Heart left ventricle (tissue), 16 donors: Measurements from ENCODE around the gene EFCAB7. TPM values are rescaled to one million over a fixed set of nuclear protein-coding genes. Genes with fewer than 3 reads are reported as not detected.

Experiments used
- ATAC-seq, 4 donors: fragments of 200-7000 bp; cut with Tn5 transposase; one replicate each; pipeline ENCODE4 v1.9.1; 2020 to 2022; ENCODE audit warnings: moderate library complexity in 4 of 4, mild to moderate bottlenecking in 3 of 4, moderate number of reproducible peaks in 1 of 4
- DNase-seq, 5 donors: peaks; one replicate each; pipeline ENCODE4 v3.0.0-alpha.2; 2020
- H3K27ac ChIP-seq, 12 donors: fragments of 200-600 bp; sonication (generic) in 4 of 12; one replicate each; pipeline versions ENCODE4 v1.5.0 to v1.8.0; 2016 to 2022; ENCODE audit warnings: mild to moderate bottlenecking in 2 of 12
- H3K27me3 ChIP-seq, 9 donors: fragments of 200-600 bp; sonication (generic) in 2 of 9; one replicate each; pipeline versions ENCODE4 v1.5.1 to v1.8.0; 2016 to 2022; ENCODE audit warnings: mild to moderate bottlenecking in 3 of 9
- H3K36me3 ChIP-seq, 9 donors: fragments of 200-600 bp; sonication (generic) in 2 of 9; one replicate each; pipeline versions ENCODE4 v1.5.0 to v1.8.0; 2018 to 2022; ENCODE audit warnings: mild to moderate bottlenecking in 2 of 9
- H3K4me1 ChIP-seq, 12 donors: fragments of 200-600 bp; sonication (generic) in 4 of 12; one replicate each; pipeline versions ENCODE4 v1.5.0 to v1.8.0; 2016 to 2022; ENCODE audit warnings: mild to moderate bottlenecking in 3 of 12
- H3K4me3 ChIP-seq, 12 donors: fragments of 200-600 bp; sonication (generic) in 4 of 12; one replicate each; pipeline versions ENCODE4 v1.5.0 to v1.8.0; 2017 to 2022; ENCODE audit warnings: mild to moderate bottlenecking in 9 of 12, moderate library complexity in 4 of 12
- H3K9me3 ChIP-seq, 12 donors: fragments of 200-600 bp; sonication (generic) in 4 of 12; one replicate each; pipeline versions ENCODE4 v1.5.0 to v1.8.0; 2016 to 2022; ENCODE audit warnings: mild to moderate bottlenecking in 1 of 12
- CTCF ChIP-seq, 12 donors: fragments of 200-600 bp; sonication (generic) in 4 of 12; IDR thresholded peaks; one replicate each; pipeline versions ENCODE4 v1.5.0 to v1.8.0; 2018 to 2022; ENCODE audit warnings: antibody characterized with exemption in 12 of 12, mild to moderate bottlenecking in 5 of 12
- POLR2A ChIP-seq, 2 donors: fragments of 450-650 bp; IDR thresholded peaks; one replicate each; pipeline ENCODE4 v1.6.1; 2017; ENCODE audit warnings: antibody characterized with exemption in 2 of 2, mild to moderate bottlenecking in 2 of 2, moderate library complexity in 2 of 2
- WGBS, 4 donors: extraction: QIAGEN DNeasy Blood & Tissue Kit in 2 of 4; methylation state at CpG; one replicate each; pipeline versions ENCODE4 v1.1.5 to v1.1.7; 2013 to 2018; 5-methylcytosine and 5-hydroxymethylcytosine counted together
- intact Hi-C, 10 donors: fragments of 100-400 bp; cut with DNase I; formaldehyde crosslinking; loops; one replicate each; pipeline versions ENCODE4 v1.11.1 to v1.14.2; 2022
- polyA plus RNA-seq, 2 donors: library from polyadenylated mRNA; stranded (reverse); fragments of 200-250 nt; gene quantifications; one replicate each; pipeline ENCODE4 v1.2.3, GENCODE V29; 2013
- total RNA-seq, 9 donors: library from RNA; depleted of rRNA in 2 of 9; stranded (reverse); fragments of >200 nt in 2 of 9; fragmentation: NEBNext Ultra II Directional in 3 of 9; extraction: Animal tissue kit (Norgen Biotek cat#: 25700) in 3 of 9; gene quantifications; one replicate each; pipeline versions ENCODE4 v1.1.0 to v1.2.4, GENCODE V29; 2016 to 2023
- donor health status: ischemic (EF 13 %, LVEDD 7.1; RV severe dilation, severe dysfunction).
- donor health status: healthy with polysubstance abuse.
- donor health status: DM: no; HTN: yes; CAD: no.
- donor health status: DM: no; HTN: no; CAD: no.
- donor health status: ischemic (EF 25% LVEDD 6.9; RV normal size, moderate dysfunction).
- donor health status: ischemic (EF 25% LVEDD 5.7; RV mildly dilated, moderate dysfunction).
- donor health status: healthy.
- donor health status: DM: yes; HTN: yes; CAD: no.
- donor health status: ischemic (EF 35%, LVEDD 5.7; RV mildly dilated, moderate dysfunction).
- donor health status: nonischemic (EF 11% LVEDD 7.7; RV severe dilation, severe dysfunction).
- donor health status: DM: yes; HTN: yes; CAD: no.
- donor health status: PGD.
- donor health status: ischemic (EF 29% LVEDD 5.4; RV normal size, mild dysfunction).
- donor health status: nonischemic (EF 23%, LVEDD 6.1; RV moderate dilation, normal function).

EFCAB7 gene
- total and polyA plus RNA-seq, 11 donors, result 3.2 to 10.7 (median 7.3) TPM

GRCh38 chr1:63533931-63534330 is 10.6 kb downstream of the EFCAB7 start:
- DNase-seq (no peak), ATAC-seq (no peak)
- no peak overlapping the region for H3K27ac ChIP-seq
- intact Hi-C loops, result loop anchor here in 2 of 10 donors (10.0 kb wide), 1 partner anchor 689 kb away; no protein-coding TSS in a partner anchor
- TF ChIP-seq POLR2A (IDR thresholded peaks at IDR 0.05), result no peak
- no peak for TF ChIP-seq CTCF (IDR thresholded peaks at IDR 0.05)
- H3K36me3 ChIP-seq, result peaks cover 0 to 71% (median 24%) of the 10 kb centered on the region in 9 donors
- no peak overlapping the region for H3K4me3 ChIP-seq
- no peaks in the 10 kb centered on the region for H3K4me1 ChIP-seq
- whole genome bisulfite sequencing, 4 donors, result 62 to 88% (median 74%) methylated on average over 1 of the region's 1 CpG
- H3K9me3 ChIP-seq, result no peaks in the 10 kb centered on the region
- no peaks in the 10 kb centered on the region for H3K27me3 ChIP-seq

GRCh38 chr1:63534406-63534805 is 11.1 kb downstream of the EFCAB7 start:
- ATAC-seq, result no peak
- Histone ChIP-seq H3K36me3 (peaks cover 0 to 68% (median 24%) of the 10 kb centered on the region in 9 donors), H3K27me3 (no peaks in the 10 kb centered on the region), H3K9me3 (no peaks in the 10 kb centered on the region), H3K27ac (no peak overlapping the region), H3K4me3 (no peak overlapping the region), H3K4me1 (no peaks in the 10 kb centered on the region)
- TF ChIP-seq POLR2A (IDR thresholded peaks at IDR 0.05) (no peak), CTCF (IDR thresholded peaks at IDR 0.05) (no peak)
- DNase-seq, result no peak
- intact Hi-C loops, result loop anchor here in 2 of 10 donors (10.0 kb wide), 1 partner anchor 690 kb away; no protein-coding TSS in a partner anchor

DNA sequence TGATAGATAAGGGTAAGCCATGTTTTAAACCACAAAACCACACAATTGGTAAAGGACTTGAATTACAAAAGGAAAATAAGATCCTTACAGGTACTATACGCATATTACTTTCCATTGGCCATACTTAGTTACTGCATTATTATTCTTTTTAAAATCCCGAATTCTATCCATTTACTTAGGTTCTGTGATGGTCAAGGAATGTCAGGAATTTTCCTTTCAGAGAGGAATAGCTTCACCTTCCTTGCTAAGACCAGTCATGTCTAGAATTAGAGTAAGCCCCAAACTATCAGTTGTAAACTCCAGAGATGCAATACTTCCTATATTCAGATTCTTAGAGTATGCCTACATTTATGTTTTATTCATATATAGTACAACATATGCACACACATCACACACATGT is 13.7 kb downstream of the EFCAB7 start:
- peaks cover 0 to 53% (median 24%) of the 10 kb centered on the region in 9 donors for H3K36me3 ChIP-seq
- H3K27me3 ChIP-seq, result no peaks in the 10 kb centered on the region
- no peaks in the 10 kb centered on the region for H3K4me1 ChIP-seq
- no peaks in the 10 kb centered on the region for H3K9me3 ChIP-seq
- no peak for DNase-seq
- ATAC-seq, result no peak
- no peak overlapping the region for H3K4me3 ChIP-seq
- TF ChIP-seq POLR2A (IDR thresholded peaks at IDR 0.05) (no peak), CTCF (IDR thresholded peaks at IDR 0.05) (no peak)
- WGBS, 4 donors, result 67 to 95% (median 90%) methylated on average over 2 of the region's 2 CpGs
- intact Hi-C loops, result loop anchor here in 4 of 10 donors (5.0 to 10.0 kb wide), 3 partner anchors 70 to 695 kb away; no protein-coding TSS in a partner anchor
- H3K27ac ChIP-seq, result no peak overlapping the region

DNA sequence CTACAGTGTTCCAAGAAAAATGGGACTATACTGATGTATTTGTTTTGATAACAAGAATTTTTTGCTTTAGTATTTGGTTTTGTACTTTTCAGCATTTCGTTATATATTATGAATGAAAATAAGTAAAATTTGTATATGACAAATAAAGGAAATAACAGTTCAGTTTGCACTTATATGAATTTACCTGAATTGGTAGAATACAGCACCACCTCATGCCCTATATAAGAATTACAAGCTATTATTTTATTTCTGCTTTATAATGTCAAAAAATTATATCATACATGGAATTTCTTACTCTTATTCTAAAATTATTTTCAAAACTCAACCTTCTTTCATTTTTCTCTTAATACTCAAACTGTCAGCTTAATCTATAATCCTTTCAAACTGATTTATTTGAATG is 14.6 kb downstream of the EFCAB7 start:
- H3K4me1 ChIP-seq, result no peaks in the 10 kb centered on the region
- intact Hi-C loops, result loop anchor here in 4 of 10 donors (5.0 to 10.0 kb wide), 3 partner anchors 71 to 696 kb away; no protein-coding TSS in a partner anchor
- WGBS, 4 donors, result 70 to 77% (median 73%) methylated on average over 1 of the region's 1 CpG

More for the DNA sequence above, 14.6 kb downstream of the EFCAB7 start:
- no peak overlapping the region for H3K27ac ChIP-seq
- no peaks in the 10 kb centered on the region for H3K27me3 ChIP-seq
- ATAC-seq (no peak), DNase-seq (no peak)
- TF ChIP-seq POLR2A (IDR thresholded peaks at IDR 0.05) (no peak), CTCF (IDR thresholded peaks at IDR 0.05) (peak; percentile 9 to 53 (median 34))
- peaks cover 0 to 45% (median 21%) of the 10 kb centered on the region in 9 donors for H3K36me3 ChIP-seq
- H3K4me3 ChIP-seq, result no peak overlapping the region
- no peaks in the 10 kb centered on the region for H3K9me3 ChIP-seq
